Measurements from ENCODE around the gene SEC31B.

GRCh38 chr10:100502926-100503494, 16.7 kb downstream of the SEC31B start:
- no peak for TF ChIP-seq CTCF (IDR thresholded peaks at IDR 0.05; ENCODE audit: extremely low read depth in 1 of 2, insufficient read depth in 1 of 2, low read depth in 1 of 2, low read length in 2 of 2)
- TF ChIP-seq MYC (IDR thresholded peaks at IDR 0.05; ENCODE audit: low read depth, low read length) = no peak
- no peak for TF ChIP-seq POLR2A (IDR thresholded peaks at IDR 0.05; ENCODE audit: low read depth, low read length)
- no peak for TF ChIP-seq EZH2 (IDR thresholded peaks at IDR 0.05; ENCODE audit: borderline replicate concordance, low read depth, low read length, severe bottlenecking)
- no peak for TF ChIP-seq POLR2AphosphoS5 (IDR thresholded peaks at IDR 0.05; ENCODE audit: insufficient read depth, low read depth, low read length)
- TF ChIP-seq FOS (IDR thresholded peaks at IDR 0.05; ENCODE audit: borderline replicate concordance, insufficient read depth, low read length) = no peak
- no peak for TF ChIP-seq JUN (IDR thresholded peaks at IDR 0.05; ENCODE audit: borderline replicate concordance, insufficient read depth, insufficient read length, low read depth)

All from endothelial cell of umbilical vein (primary cell).